HCT116 (cell line): ENCODE results near the gene KANSL3. TPM values are rescaled to one million over a fixed set of nuclear protein-coding genes. Genes with fewer than 3 reads are reported as not detected.

Experiments
- ATAC-seq: fragments of 200-7000 bp; cut with Tn5 transposase; 2 replicates; pipeline ENCODE4 v1.9.1; 2020; ENCODE audit warnings: mild to moderate bottlenecking, moderate library complexity
- BruUV-seq: library from RNA; stranded (reverse); fragments of 400-500 nt; replicated peaks from 2 replicates; lab custom pipeline; 2021; lab: Mats Ljungman, UMichigan
- CTCF ChIA-PET: fragments of 300-600 bp; sonication (Branson Sonifier 250); formaldehyde crosslinking; loops from one replicate; lab custom pipeline; 2021; ENCODE audit warnings: antibody characterized with exemption; lab: Charles Lee
- POLR2A ChIA-PET: fragments of 300-600, 350-600 bp; sonication (Branson Sonifier 250); formaldehyde crosslinking; loops from one replicate; lab custom pipeline; 2021; ENCODE audit warnings: antibody characterized with exemption; lab: Charles Lee
- RAD21 ChIA-PET, 2 experiments: fragments of 300-600 bp; sonication (Branson Sonifier 250); formaldehyde crosslinking; loops; one replicate each; lab custom pipeline; 2023; ENCODE audit warnings: low total read pairs in 2 of 2; ENCODE audit not compliant: uncharacterized antibody in 2 of 2, unreplicated experiment in 2 of 2, low non-redundant PET in 1 of 2; lab: Charles Lee
- DNase-seq: peaks from one replicate; pipeline ENCODE4 v3.0.0-alpha.2; 2010; ENCODE audit warnings: low read depth, low spot score
- H2AFZ ChIP-seq: fragments of 200-600 bp; shearing (Covaris generic), sonication (generic); 2 replicates; pipeline ENCODE4 v1.6.1; 2017; ENCODE audit warnings: low read depth, mixed run types, mixed read lengths, antibody characterized with exemption, low read length; ENCODE audit not compliant: poor library complexity, severe bottlenecking
- H3K27ac ChIP-seq: 2 replicates; pipeline ENCODE4 v1.5.1; 2012; ENCODE audit warnings: low read depth, low read length
- H3K27me3 ChIP-seq: fragments of 200-600 bp; sonication (generic); 2 replicates; pipeline ENCODE4 v1.6.1; 2016; ENCODE audit warnings: mixed run types, low read length, mixed read lengths; ENCODE audit not compliant: insufficient read depth
- H3K36me3 ChIP-seq, 2 experiments: fragments of 200-500 bp in 1 of 2; fragments of 200-600 bp in 1 of 2; sonication (Bioruptor generic) in 1 of 2; sonication (generic) in 1 of 2; 2 replicates each; pipeline versions ENCODE4 v1.5.1 to v1.6.1; 2014 to 2016; ENCODE audit warnings: low read length in 2 of 2, inconsistent platforms in 1 of 2, mixed read lengths in 1 of 2, mixed run types in 1 of 2; ENCODE audit not compliant: insufficient read depth in 2 of 2, control insufficient read depth in 1 of 2
- H3K4me1 ChIP-seq, 2 experiments: fragments of 200-600 bp in 1 of 2; sonication (generic) in 1 of 2; 2 replicates each; pipeline versions ENCODE4 v1.5.1 to v1.6.1; 2012 to 2017; ENCODE audit warnings: low read length in 2 of 2, inconsistent platforms in 1 of 2, mild to moderate bottlenecking in 1 of 2, mixed read lengths in 1 of 2, mixed run types in 1 of 2, moderate library complexity in 1 of 2; ENCODE audit not compliant: insufficient read depth in 2 of 2, control insufficient read depth in 1 of 2
- H3K4me2 ChIP-seq: fragments of 200-600 bp; sonication (generic); 2 replicates; pipeline ENCODE4 v1.6.1; 2017; ENCODE audit warnings: mixed run types, low read length, mixed read lengths
- H3K4me3 ChIP-seq, 2 experiments: fragments of 200-600 bp in 1 of 2; sonication (generic) in 1 of 2; replicated peaks in 1 of 2; 2 replicates each; pipeline ENCODE4 v1.5.1; 2011 to 2016; ENCODE audit warnings: low read length in 2 of 2, control low read depth in 1 of 2, low read depth in 1 of 2, mild to moderate bottlenecking in 1 of 2, mixed read lengths in 1 of 2, mixed run types in 1 of 2
- H3K79me2 ChIP-seq: fragments of 200-600 bp; sonication (generic); 2 replicates; pipeline ENCODE4 v1.6.1; 2017; ENCODE audit warnings: mild to moderate bottlenecking, mixed run types, low read length, moderate library complexity, mixed read lengths; ENCODE audit not compliant: insufficient read depth
- H3K9ac ChIP-seq: fragments of 200-600 bp; sonication (generic); 2 replicates; pipeline ENCODE4 v1.6.1; 2016; ENCODE audit warnings: low read length, mixed read lengths
- H3K9me2 ChIP-seq: fragments of 200-600 bp; sonication (generic), shearing (Covaris generic); 2 replicates; pipeline ENCODE4 v1.6.1; 2017; ENCODE audit warnings: mixed run types, mild to moderate bottlenecking, moderate library complexity; ENCODE audit not compliant: insufficient read depth
- H3K9me3 ChIP-seq, 2 experiments: fragments of 200-500 bp in 1 of 2; fragments of 200-600 bp in 1 of 2; sonication (Bioruptor generic) in 1 of 2; sonication (generic) in 1 of 2; 2 replicates each; pipeline ENCODE4 v1.6.1; 2014 to 2017; ENCODE audit warnings: low read length in 2 of 2, mixed read lengths in 2 of 2, inconsistent platforms in 1 of 2, low read depth in 1 of 2, mild to moderate bottlenecking in 1 of 2, mixed run types in 1 of 2, moderate library complexity in 1 of 2; ENCODE audit not compliant: control insufficient read depth in 1 of 2, insufficient read depth in 1 of 2
- H4K20me1 ChIP-seq: fragments of 200-600 bp; sonication (generic), shearing (Covaris generic); 2 replicates; pipeline ENCODE4 v1.6.1; 2017; ENCODE audit warnings: mixed run types, mild to moderate bottlenecking, moderate library complexity; ENCODE audit not compliant: insufficient read depth
- CBX3 ChIP-seq: IDR thresholded peaks from 2 replicates; pipeline ENCODE4 v1.6.1; 2012; ENCODE audit warnings: low read depth
- CEBPB ChIP-seq: IDR thresholded peaks from 2 replicates; pipeline ENCODE4 v1.6.1; 2012; ENCODE audit warnings: low read depth
- ELF1 ChIP-seq: IDR thresholded peaks from 2 replicates; pipeline ENCODE4 v1.6.1; 2012; ENCODE audit warnings: low read depth, borderline replicate concordance
- FOSL1 ChIP-seq: IDR thresholded peaks from 2 replicates; pipeline ENCODE4 v1.6.1; 2012; ENCODE audit warnings: low read depth
- POLR2A ChIP-seq: IDR thresholded peaks from 2 replicates; pipeline ENCODE4 v1.7.0; 2011; ENCODE audit warnings: borderline replicate concordance; ENCODE audit not compliant: insufficient read depth, insufficient read length; ENCODE audit errors: extremely low read depth
- POLR2AphosphoS5 ChIP-seq: IDR thresholded peaks from 2 replicates; pipeline ENCODE4 v1.6.1; 2011; ENCODE audit warnings: mild to moderate bottlenecking, low read depth, low read length, moderate library complexity
- RAD21 ChIP-seq: IDR thresholded peaks from 2 replicates; pipeline ENCODE4 v1.6.1; 2012; ENCODE audit warnings: low read depth, mild to moderate bottlenecking
- SIN3A ChIP-seq: IDR thresholded peaks from 2 replicates; pipeline ENCODE4 v1.6.1; 2012; ENCODE audit warnings: low read depth
- TCF7L2 ChIP-seq: IDR thresholded peaks from 2 replicates; pipeline ENCODE4 v1.7.0; 2011; ENCODE audit warnings: borderline replicate concordance, inconsistent platforms; ENCODE audit not compliant: insufficient read depth, insufficient read length; ENCODE audit errors: extremely low read depth
- YY1 ChIP-seq: IDR thresholded peaks from 2 replicates; pipeline ENCODE4 v1.6.1; 2011; ENCODE audit warnings: low read length, low read depth, moderate library complexity, mild to moderate bottlenecking; ENCODE audit not compliant: insufficient replicate concordance; ENCODE audit errors: extremely low read depth
- ZFX ChIP-seq: fragments of 450-650 bp; IDR thresholded peaks from 2 replicates; pipeline ENCODE4 v1.6.1; 2017
- ZNF274 ChIP-seq: fragments of 200-500 bp; sonication (Bioruptor generic); IDR thresholded peaks from 2 replicates; pipeline ENCODE4 v1.6.1; 2014; ENCODE audit warnings: mild to moderate bottlenecking, low read depth, low read length, inconsistent platforms
- intact Hi-C: fragments of 100-400 bp; cut with micrococcal nuclease; formaldehyde crosslinking; loops from 2 replicates; pipeline ENCODE4 v1.10.0; 2022
- total RNA-seq: library from RNA; stranded (reverse); gene quantifications from one replicate; pipeline ENCODE4 v1.2.1, GENCODE V29; 2021; ENCODE audit not compliant: unreplicated experiment
- TF ChIP-seq, protein P1 (sequence below): IDR thresholded peaks from 2 replicates; pipeline ENCODE4 v1.6.1; 2012; ENCODE audit warnings: low read depth
- TF ChIP-seq, protein P2 (sequence below): IDR thresholded peaks from 2 replicates; pipeline ENCODE4 v1.6.1; 2012
- TF ChIP-seq, protein P3 (sequence below): IDR thresholded peaks from 2 replicates; pipeline ENCODE4 v1.6.1; 2011; ENCODE audit warnings: mild to moderate bottlenecking, low read length, moderate library complexity; ENCODE audit not compliant: insufficient replicate concordance; ENCODE audit errors: extremely low read depth

Gene KANSL3
- total RNA-seq, 1 experiment from 2014 or later: 35.8 TPM

DNA sequence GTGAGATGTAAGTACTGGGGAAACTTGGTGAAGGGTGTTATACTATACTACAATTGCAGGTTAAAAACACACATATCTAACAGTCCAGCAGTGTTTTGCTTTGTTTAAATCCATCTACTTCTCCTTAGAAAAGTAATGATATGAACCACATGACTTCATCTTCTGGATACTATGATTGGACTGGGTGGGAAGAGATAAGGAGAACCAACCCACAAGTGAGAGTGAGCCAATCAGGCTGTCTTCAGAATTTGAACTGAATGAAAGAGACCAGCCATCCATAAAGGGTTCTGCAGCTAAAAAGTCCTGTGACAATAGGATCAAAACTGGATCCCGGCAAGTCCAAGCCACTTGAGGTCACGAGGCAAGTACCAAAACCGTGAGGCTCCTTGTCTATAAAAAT is 46.6 kb downstream of the KANSL3 start:
- TF ChIP-seq, protein P1, sequence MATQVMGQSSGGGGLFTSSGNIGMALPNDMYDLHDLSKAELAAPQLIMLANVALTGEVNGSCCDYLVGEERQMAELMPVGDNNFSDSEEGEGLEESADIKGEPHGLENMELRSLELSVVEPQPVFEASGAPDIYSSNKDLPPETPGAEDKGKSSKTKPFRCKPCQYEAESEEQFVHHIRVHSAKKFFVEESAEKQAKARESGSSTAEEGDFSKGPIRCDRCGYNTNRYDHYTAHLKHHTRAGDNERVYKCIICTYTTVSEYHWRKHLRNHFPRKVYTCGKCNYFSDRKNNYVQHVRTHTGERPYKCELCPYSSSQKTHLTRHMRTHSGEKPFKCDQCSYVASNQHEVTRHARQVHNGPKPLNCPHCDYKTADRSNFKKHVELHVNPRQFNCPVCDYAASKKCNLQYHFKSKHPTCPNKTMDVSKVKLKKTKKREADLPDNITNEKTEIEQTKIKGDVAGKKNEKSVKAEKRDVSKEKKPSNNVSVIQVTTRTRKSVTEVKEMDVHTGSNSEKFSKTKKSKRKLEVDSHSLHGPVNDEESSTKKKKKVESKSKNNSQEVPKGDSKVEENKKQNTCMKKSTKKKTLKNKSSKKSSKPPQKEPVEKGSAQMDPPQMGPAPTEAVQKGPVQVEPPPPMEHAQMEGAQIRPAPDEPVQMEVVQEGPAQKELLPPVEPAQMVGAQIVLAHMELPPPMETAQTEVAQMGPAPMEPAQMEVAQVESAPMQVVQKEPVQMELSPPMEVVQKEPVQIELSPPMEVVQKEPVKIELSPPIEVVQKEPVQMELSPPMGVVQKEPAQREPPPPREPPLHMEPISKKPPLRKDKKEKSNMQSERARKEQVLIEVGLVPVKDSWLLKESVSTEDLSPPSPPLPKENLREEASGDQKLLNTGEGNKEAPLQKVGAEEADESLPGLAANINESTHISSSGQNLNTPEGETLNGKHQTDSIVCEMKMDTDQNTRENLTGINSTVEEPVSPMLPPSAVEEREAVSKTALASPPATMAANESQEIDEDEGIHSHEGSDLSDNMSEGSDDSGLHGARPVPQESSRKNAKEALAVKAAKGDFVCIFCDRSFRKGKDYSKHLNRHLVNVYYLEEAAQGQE: no peak
- TF ChIP-seq, protein P2, sequence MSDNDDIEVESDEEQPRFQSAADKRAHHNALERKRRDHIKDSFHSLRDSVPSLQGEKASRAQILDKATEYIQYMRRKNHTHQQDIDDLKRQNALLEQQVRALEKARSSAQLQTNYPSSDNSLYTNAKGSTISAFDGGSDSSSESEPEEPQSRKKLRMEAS: no peak
- TF ChIP-seq CBX3 (no peak), ZFX (no peak)
- BruUV-seq: no TSS peak
- no peaks in the 10 kb centered on the region for H3K9me2 ChIP-seq
- H3K4me3 ChIP-seq: no peak overlapping the region
- intact Hi-C loops: no loop called here
- no peaks in the 10 kb centered on the region for H4K20me1 ChIP-seq
- no peak overlapping the region for H3K9ac ChIP-seq
- no peaks in the 10 kb centered on the region for H3K9me3 ChIP-seq
- H3K27ac ChIP-seq: no peak overlapping the region
- DNase-seq (no peak), ATAC-seq (no peak)
- POLR2A ChIA-PET: no interaction called here
- peaks cover 19 to 35% of the 10 kb centered on the region in 2 experiments; a peak in 3 of 4 replicates for H3K36me3 ChIP-seq
- no peak overlapping the region for H3K4me2 ChIP-seq
- CTCF ChIA-PET: no interaction called here
- H3K79me2 ChIP-seq: no peaks in the 10 kb centered on the region
- RAD21 ChIA-PET: no interaction called here
- no peaks in the 10 kb centered on the region for H3K4me1 ChIP-seq
- no peaks in the 10 kb centered on the region for H3K27me3 ChIP-seq
- no peak overlapping the region for H2AFZ ChIP-seq

DNA sequence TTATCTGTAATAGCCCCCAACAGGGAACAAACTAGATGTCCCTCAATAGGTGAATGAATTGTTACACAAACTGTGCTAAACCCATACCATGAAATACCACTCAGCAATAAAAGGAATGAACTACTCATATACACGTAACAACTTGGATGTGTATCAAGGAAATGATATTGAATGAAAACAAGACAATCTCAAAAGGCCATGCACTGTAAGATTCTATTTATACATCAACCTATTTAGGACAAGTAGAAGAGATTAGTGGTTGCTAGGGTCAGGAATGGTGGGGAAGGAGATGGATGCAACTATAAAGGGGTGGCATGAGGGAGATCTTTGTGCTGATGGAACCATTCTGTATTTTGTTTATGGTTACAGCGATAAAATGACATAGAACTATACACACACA is 47.1 kb downstream of the KANSL3 start:
- Histone ChIP-seq H3K27ac (no peak overlapping the region), H3K4me1 (no peaks in the 10 kb centered on the region), H3K9me2 (no peaks in the 10 kb centered on the region), H3K9me3 (no peaks in the 10 kb centered on the region), H3K79me2 (no peaks in the 10 kb centered on the region), H4K20me1 (no peaks in the 10 kb centered on the region), H3K4me3 (no peak overlapping the region), H3K27me3 (no peaks in the 10 kb centered on the region), H3K36me3 (peaks cover 18 to 35% of the 10 kb centered on the region in 2 experiments; a peak in 3 of 4 replicates), H3K4me2 (no peak overlapping the region), H3K9ac (no peak overlapping the region), H2AFZ (no peak overlapping the region)
- DNase-seq (no peak), ATAC-seq (no peak)
- CTCF ChIA-PET: no interaction called here
- no TSS peak for BruUV-seq
- POLR2A ChIA-PET: no interaction called here
- RAD21 ChIA-PET: no interaction called here
- intact Hi-C loops: no loop called here
- TF ChIP-seq FOSL1: no peak
- TF ChIP-seq ZFX: no peak
- TF ChIP-seq POLR2AphosphoS5: no peak
- TF ChIP-seq ZNF274: no peak
- no peak for TF ChIP-seq CEBPB
- TF ChIP-seq, protein P3, sequence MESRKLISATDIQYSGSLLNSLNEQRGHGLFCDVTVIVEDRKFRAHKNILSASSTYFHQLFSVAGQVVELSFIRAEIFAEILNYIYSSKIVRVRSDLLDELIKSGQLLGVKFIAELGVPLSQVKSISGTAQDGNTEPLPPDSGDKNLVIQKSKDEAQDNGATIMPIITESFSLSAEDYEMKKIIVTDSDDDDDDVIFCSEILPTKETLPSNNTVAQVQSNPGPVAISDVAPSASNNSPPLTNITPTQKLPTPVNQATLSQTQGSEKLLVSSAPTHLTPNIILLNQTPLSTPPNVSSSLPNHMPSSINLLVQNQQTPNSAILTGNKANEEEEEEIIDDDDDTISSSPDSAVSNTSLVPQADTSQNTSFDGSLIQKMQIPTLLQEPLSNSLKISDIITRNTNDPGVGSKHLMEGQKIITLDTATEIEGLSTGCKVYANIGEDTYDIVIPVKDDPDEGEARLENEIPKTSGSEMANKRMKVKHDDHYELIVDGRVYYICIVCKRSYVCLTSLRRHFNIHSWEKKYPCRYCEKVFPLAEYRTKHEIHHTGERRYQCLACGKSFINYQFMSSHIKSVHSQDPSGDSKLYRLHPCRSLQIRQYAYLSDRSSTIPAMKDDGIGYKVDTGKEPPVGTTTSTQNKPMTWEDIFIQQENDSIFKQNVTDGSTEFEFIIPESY: no peak
- TF ChIP-seq RAD21: no peak
- no peak for TF ChIP-seq POLR2A
- TF ChIP-seq ELF1: no peak
- TF ChIP-seq CBX3: no peak
- TF ChIP-seq YY1: no peak
- TF ChIP-seq SIN3A: no peak
- TF ChIP-seq TCF7L2: no peak
